ENCODE data around the gene GPAT2. TPM values are rescaled to one million over a fixed set of nuclear protein-coding genes. Genes with fewer than 3 reads are reported as not detected.
"Not testable (repeated sequence)": the region's sequence is repeated elsewhere in the genome, so short reads cannot be mapped to it uniquely, and the experiment has no call there.

Gene GPAT2
- total RNA-seq, 5 donors from 2014 or later (not counting 1 experiment from before 2014, with no cell fraction given), result 3.3 to 3.9 (median 3.8) TPM; not detected in 1

DNA sequence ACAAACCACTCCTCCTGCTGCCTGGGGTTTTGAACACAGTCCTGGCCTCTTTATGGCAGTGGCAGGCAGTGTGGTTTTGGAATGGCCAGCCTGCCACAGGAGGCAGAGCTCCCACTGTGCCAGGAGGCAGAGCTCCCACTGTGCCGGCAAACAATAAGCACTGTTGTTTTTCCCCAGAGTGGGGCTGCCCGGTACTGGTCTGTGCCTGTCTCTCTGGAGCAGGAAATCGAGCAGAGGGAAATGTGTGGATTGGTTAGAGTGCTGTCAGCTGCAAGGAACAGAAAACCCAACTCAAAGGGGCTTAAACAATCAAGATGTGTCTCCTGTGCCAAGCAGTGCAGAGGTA lies 15.2 kb upstream of the GPAT2 start:
- H3K27ac ChIP-seq (ENCODE audit: low read length); ATAC-seq (replicated peaks in 1 of 4); H3K36me3 ChIP-seq (ENCODE audit: control insufficient read depth in 2 of 2, extremely low read depth in 1 of 2, insufficient read depth in 1 of 2, low read length in 1 of 2); CTCF ChIA-PET; POLR2A ChIA-PET; H3K4me1 Mint-ChIP-seq; H3K36me3 Mint-ChIP-seq; H3K4me1 ChIP-seq (ENCODE audit: control insufficient read depth in 1 of 2, extremely low read depth in 1 of 2, insufficient read depth in 2 of 2, low read length in 2 of 2); H3K4me3 Mint-ChIP-seq; H3K27me3 ChIP-seq (replicated peaks in 1 of 2; ENCODE audit: control insufficient read depth in 2 of 2, extremely low read depth in 1 of 2, insufficient read depth in 2 of 2, low read length in 1 of 2); H3K27me3 Mint-ChIP-seq; H3K4me3 ChIP-seq (ENCODE audit: control insufficient read depth in 1 of 2, extremely low read depth in 1 of 2, low read length in 1 of 2); H3K27ac Mint-ChIP-seq; H3K9me3 Mint-ChIP-seq; H3K9me3 ChIP-seq; DNase-seq: not testable (repeated sequence)
- no CpG with 5 or more reads among the region's 3 CpGs for WGBS (ENCODE audit: insufficient coverage)

DNA sequence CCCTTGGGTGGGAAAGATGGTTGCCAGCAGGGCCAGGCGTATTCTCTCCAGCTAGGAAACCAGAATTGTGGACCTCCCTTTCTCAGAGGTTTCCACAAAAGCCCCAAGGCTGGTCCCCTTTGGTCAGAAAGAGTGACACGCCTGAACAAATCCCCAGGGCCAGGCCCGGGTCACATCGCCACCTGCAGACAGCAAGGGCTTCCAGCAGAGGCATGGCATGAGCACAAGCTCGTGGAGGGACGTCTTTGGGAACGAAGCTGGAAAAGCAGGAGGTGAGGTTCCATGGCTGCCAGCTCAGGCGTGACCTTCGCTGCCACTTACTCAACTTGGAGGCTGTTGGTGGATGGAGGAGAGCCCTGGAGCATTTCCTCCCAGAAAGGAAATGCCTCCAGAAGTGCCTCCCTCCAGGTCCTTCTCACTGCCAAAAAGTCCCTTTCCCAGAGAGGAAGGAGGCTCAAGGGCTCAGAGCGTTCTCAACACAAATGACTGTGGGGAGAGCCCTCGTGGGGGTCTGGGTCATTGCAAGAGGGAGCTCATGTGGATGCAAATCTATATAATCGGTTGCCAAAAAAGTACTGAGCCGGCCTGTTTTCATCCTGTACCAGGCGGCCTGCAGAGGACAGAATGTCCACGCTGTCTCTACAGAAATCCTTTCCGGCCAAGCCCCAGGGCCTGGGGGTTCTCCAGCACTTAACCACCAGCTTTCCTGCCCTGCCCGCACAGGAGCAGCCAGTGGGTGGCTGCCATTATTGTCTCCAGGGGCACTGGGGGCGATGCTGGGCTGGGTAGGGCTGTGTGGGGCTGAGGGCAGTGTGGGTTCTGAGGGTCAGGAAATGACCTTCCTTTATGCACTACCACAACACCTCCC lies 14.6 kb upstream of the GPAT2 start:
- H3K4me3 Mint-ChIP-seq, H3K27me3 Mint-ChIP-seq: not testable (repeated sequence)

DNA sequence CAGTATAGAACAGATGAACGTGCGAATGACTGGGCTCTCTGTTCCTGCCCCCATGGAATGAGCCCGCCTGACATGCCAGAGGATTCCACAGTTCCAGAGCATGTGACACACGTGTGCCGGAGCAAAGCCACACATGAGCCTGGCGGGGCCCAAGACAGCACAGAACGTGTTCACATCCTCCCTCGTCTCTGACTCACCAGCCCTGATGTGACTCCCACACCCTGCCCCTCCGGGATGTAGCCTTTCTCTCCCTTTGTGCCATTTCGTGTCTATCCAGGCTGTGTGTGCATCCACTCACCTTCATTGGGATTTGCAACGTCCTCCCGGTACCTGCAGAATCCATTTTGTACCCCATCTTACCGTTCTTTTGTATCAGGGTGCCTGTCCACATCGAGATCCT lies 838 bp upstream of the GPAT2 start:
- H3K36me3 Mint-ChIP-seq; DNase-seq; H3K36me3 ChIP-seq (ENCODE audit: control insufficient read depth in 2 of 2, extremely low read depth in 1 of 2, insufficient read depth in 1 of 2, low read length in 1 of 2); POLR2A ChIA-PET; H3K27me3 ChIP-seq (replicated peaks in 1 of 2; ENCODE audit: control insufficient read depth in 2 of 2, extremely low read depth in 1 of 2, insufficient read depth in 2 of 2, low read length in 1 of 2); H3K4me3 ChIP-seq (ENCODE audit: control insufficient read depth in 1 of 2, extremely low read depth in 1 of 2, low read length in 1 of 2); H3K9me3 ChIP-seq; H3K4me1 Mint-ChIP-seq; H3K27ac ChIP-seq (ENCODE audit: low read length); CTCF ChIA-PET; H3K4me3 Mint-ChIP-seq; ATAC-seq (replicated peaks in 1 of 4); H3K27me3 Mint-ChIP-seq; H3K27ac Mint-ChIP-seq; H3K9me3 Mint-ChIP-seq; H3K4me1 ChIP-seq (ENCODE audit: control insufficient read depth in 1 of 2, extremely low read depth in 1 of 2, insufficient read depth in 2 of 2, low read length in 2 of 2): not testable (repeated sequence)
- no CpG with 5 or more reads among the region's 14 CpGs for WGBS (ENCODE audit: insufficient coverage)

More for the DNA sequence above, 14.6 kb upstream of the GPAT2 start:
- DNase-seq; POLR2A ChIA-PET; H3K4me1 Mint-ChIP-seq; H3K27ac Mint-ChIP-seq; H3K4me1 ChIP-seq (ENCODE audit: control insufficient read depth in 1 of 2, extremely low read depth in 1 of 2, insufficient read depth in 2 of 2, low read length in 2 of 2); CTCF ChIA-PET; H3K9me3 ChIP-seq; ATAC-seq (replicated peaks in 1 of 4); H3K36me3 Mint-ChIP-seq; H3K4me3 ChIP-seq (ENCODE audit: control insufficient read depth in 1 of 2, extremely low read depth in 1 of 2, low read length in 1 of 2); H3K27me3 ChIP-seq (replicated peaks in 1 of 2; ENCODE audit: control insufficient read depth in 2 of 2, extremely low read depth in 1 of 2, insufficient read depth in 2 of 2, low read length in 1 of 2); H3K27ac ChIP-seq (ENCODE audit: low read length); H3K36me3 ChIP-seq (ENCODE audit: control insufficient read depth in 2 of 2, extremely low read depth in 1 of 2, insufficient read depth in 1 of 2, low read length in 1 of 2); H3K9me3 Mint-ChIP-seq: not testable (repeated sequence)
- WGBS (ENCODE audit: insufficient coverage), result no CpG with 5 or more reads among the region's 18 CpGs

DNA sequence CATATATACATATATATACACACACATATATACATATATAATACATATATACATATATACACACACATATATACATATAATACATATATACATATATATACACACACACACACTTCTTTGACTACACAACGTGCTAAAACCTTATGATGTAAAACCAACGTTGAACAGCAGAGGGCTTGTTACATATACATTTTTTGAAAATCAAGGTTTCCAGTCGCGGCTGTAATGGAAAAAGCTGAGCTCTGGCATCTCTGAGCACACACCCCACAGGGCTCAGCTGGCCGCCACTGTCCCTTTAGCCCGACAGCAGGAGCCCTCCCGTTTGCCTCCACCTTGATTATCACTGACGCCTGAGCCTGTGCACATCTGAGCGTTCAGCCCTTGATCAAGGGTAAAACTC lies 719 bp downstream of the GPAT2 start:
- H3K9me3 Mint-ChIP-seq; DNase-seq; H3K4me3 ChIP-seq (ENCODE audit: control insufficient read depth in 1 of 2, extremely low read depth in 1 of 2, low read length in 1 of 2); ATAC-seq (replicated peaks in 1 of 4); H3K27ac Mint-ChIP-seq; H3K4me1 Mint-ChIP-seq; H3K9me3 ChIP-seq; POLR2A ChIA-PET; H3K27me3 Mint-ChIP-seq; H3K27me3 ChIP-seq (replicated peaks in 1 of 2; ENCODE audit: control insufficient read depth in 2 of 2, extremely low read depth in 1 of 2, insufficient read depth in 2 of 2, low read length in 1 of 2); H3K27ac ChIP-seq (ENCODE audit: low read length); H3K4me3 Mint-ChIP-seq; H3K36me3 ChIP-seq (ENCODE audit: control insufficient read depth in 2 of 2, extremely low read depth in 1 of 2, insufficient read depth in 1 of 2, low read length in 1 of 2); H3K4me1 ChIP-seq (ENCODE audit: control insufficient read depth in 1 of 2, extremely low read depth in 1 of 2, insufficient read depth in 2 of 2, low read length in 2 of 2); CTCF ChIA-PET; H3K36me3 Mint-ChIP-seq: not testable (repeated sequence)
- no CpG with 5 or more reads among the region's 9 CpGs for WGBS (ENCODE audit: insufficient coverage)

DNA sequence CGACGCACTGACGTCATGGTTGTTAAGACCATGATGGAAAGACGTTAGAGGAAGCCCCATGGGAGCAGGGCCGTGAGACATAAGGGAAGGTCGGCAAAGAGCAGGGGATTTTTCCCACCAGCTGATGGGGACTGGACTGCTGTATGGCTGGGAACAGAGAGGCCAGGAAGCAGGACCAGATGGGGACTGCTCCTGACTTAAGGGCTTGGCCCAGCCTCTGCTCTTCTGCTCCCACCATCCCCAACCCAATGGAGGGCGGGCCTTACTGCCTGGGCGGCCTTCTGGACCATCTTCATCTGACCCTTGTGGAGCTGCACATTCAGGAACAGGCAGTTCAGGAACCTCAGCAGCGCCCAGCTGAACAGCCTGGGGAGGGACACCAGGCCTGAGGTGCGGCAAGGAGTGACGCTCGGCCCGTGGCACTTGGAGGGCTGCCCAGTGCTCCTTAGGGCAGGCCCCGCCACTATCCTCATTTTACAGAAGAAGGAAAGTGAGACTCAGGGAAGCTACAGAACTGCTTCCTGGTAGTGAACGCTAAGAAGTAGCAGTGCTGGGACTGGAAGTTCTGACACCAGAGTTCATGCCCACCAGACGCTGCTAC lies 6.9 kb downstream of the GPAT2 start:
- H3K4me3 Mint-ChIP-seq; H3K36me3 ChIP-seq (ENCODE audit: control insufficient read depth in 2 of 2, extremely low read depth in 1 of 2, insufficient read depth in 1 of 2, low read length in 1 of 2); H3K9me3 ChIP-seq; H3K27me3 ChIP-seq (replicated peaks in 1 of 2; ENCODE audit: control insufficient read depth in 2 of 2, extremely low read depth in 1 of 2, insufficient read depth in 2 of 2, low read length in 1 of 2); ATAC-seq (replicated peaks in 1 of 4); POLR2A ChIA-PET; H3K4me1 Mint-ChIP-seq; H3K4me1 ChIP-seq (ENCODE audit: control insufficient read depth in 1 of 2, extremely low read depth in 1 of 2, insufficient read depth in 2 of 2, low read length in 2 of 2); CTCF ChIA-PET; H3K27ac Mint-ChIP-seq; H3K9me3 Mint-ChIP-seq; H3K27me3 Mint-ChIP-seq; H3K27ac ChIP-seq (ENCODE audit: low read length); H3K4me3 ChIP-seq (ENCODE audit: control insufficient read depth in 1 of 2, extremely low read depth in 1 of 2, low read length in 1 of 2); DNase-seq; H3K36me3 Mint-ChIP-seq: not testable (repeated sequence)
- WGBS (ENCODE audit: insufficient coverage), result no CpG with 5 or more reads among the region's 16 CpGs

DNA sequence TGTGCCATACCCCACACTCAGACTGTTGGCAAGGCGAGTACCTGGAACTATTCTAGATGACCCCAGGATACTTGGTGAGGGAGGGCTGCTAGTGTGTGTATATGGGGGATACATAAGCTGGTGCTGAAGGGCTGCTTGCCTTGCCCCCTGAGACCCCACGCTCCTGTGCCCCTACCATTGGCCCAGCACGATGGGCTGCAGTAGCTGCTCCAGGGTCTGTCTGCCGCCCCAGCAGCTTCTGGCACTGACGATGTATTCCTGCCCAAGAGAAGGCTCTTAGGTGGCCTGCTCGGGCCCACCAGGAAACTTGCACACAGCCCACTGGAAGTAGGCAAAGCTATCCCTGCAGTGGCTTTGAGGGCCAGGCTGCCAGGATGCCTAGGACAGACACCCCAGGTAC lies 9.0 kb downstream of the GPAT2 start:
- POLR2A ChIA-PET, CTCF ChIA-PET: not testable (repeated sequence)

DNA sequence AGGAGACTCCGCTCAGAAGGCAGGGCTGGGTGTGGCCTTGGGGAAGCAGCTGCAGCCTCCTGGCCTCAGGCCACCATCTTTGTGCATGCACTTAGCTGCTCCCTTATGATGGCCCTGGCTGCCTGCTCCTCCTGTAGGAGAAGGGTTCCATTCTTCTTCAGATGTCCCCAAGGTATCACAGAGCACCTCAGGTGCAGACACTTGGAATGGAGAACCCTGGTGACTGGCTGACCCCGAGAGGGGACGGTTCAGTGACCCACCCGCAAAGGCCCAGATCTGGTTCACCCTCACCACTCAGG lies 9.6 kb downstream of the GPAT2 start:
- Histone ChIP-seq H3K27me3 (replicated peaks in 1 of 2; ENCODE audit: control insufficient read depth in 2 of 2, extremely low read depth in 1 of 2, insufficient read depth in 2 of 2, low read length in 1 of 2) (no peaks in the 10 kb centered on the region), H3K36me3 (ENCODE audit: control insufficient read depth in 2 of 2, extremely low read depth in 1 of 2, insufficient read depth in 1 of 2, low read length in 1 of 2) (no peaks in the 10 kb centered on the region), H3K27ac (ENCODE audit: low read length) (no peak overlapping the region), H3K9me3 (no peaks in the 10 kb centered on the region), H3K4me3 (ENCODE audit: control insufficient read depth in 1 of 2, extremely low read depth in 1 of 2, low read length in 1 of 2) (no peak overlapping the region), H3K4me1 (ENCODE audit: control insufficient read depth in 1 of 2, extremely low read depth in 1 of 2, insufficient read depth in 2 of 2, low read length in 2 of 2) (peaks cover 0 to 3% of the 10 kb centered on the region in 2 experiments)
- H3K4me3 Mint-ChIP-seq, result no peak overlapping the region
- H3K36me3 Mint-ChIP-seq, result no peaks in the 10 kb centered on the region
- H3K27ac Mint-ChIP-seq, result no peak overlapping the region
- 100% methylated on average over 1 of the region's 4 CpGs for WGBS (ENCODE audit: insufficient coverage)
- DNase-seq, result no peak
- H3K9me3 Mint-ChIP-seq, result no peaks in the 10 kb centered on the region
- ChIA-PET POLR2A (no interaction called here), CTCF (no interaction called here)
- H3K27me3 Mint-ChIP-seq, result no peaks in the 10 kb centered on the region
- peaks cover 2 to 5% (median 3%) of the 10 kb centered on the region in 3 donors for H3K4me1 Mint-ChIP-seq
- ATAC-seq (replicated peaks in 1 of 4), result no peak

More for the DNA sequence above, 9.0 kb downstream of the GPAT2 start:
- not testable (repeated sequence) for H3K27ac ChIP-seq (ENCODE audit: low read length); H3K9me3 Mint-ChIP-seq; H3K36me3 Mint-ChIP-seq; H3K27ac Mint-ChIP-seq; H3K4me1 ChIP-seq (ENCODE audit: control insufficient read depth in 1 of 2, extremely low read depth in 1 of 2, insufficient read depth in 2 of 2, low read length in 2 of 2); H3K27me3 ChIP-seq (replicated peaks in 1 of 2; ENCODE audit: control insufficient read depth in 2 of 2, extremely low read depth in 1 of 2, insufficient read depth in 2 of 2, low read length in 1 of 2); ATAC-seq (replicated peaks in 1 of 4); H3K36me3 ChIP-seq (ENCODE audit: control insufficient read depth in 2 of 2, extremely low read depth in 1 of 2, insufficient read depth in 1 of 2, low read length in 1 of 2); DNase-seq; H3K4me1 Mint-ChIP-seq; H3K4me3 Mint-ChIP-seq; H3K27me3 Mint-ChIP-seq; H3K4me3 ChIP-seq (ENCODE audit: control insufficient read depth in 1 of 2, extremely low read depth in 1 of 2, low read length in 1 of 2); H3K9me3 ChIP-seq
- 94% methylated on average over 2 of the region's 6 CpGs for WGBS (ENCODE audit: insufficient coverage)

Data from T-cell (primary cell).